DMS114 treated with DMSO at 0.1 percent for 48 hours (cell line): ENCODE measurements around the gene ZNF318.

Source experiments
- DNase-seq: peaks from one replicate; lab custom pipeline; 2025; ENCODE audit not compliant: unreplicated experiment; lab: John Stamatoyannopoulos, UW

Gene ZNF318

DNA sequence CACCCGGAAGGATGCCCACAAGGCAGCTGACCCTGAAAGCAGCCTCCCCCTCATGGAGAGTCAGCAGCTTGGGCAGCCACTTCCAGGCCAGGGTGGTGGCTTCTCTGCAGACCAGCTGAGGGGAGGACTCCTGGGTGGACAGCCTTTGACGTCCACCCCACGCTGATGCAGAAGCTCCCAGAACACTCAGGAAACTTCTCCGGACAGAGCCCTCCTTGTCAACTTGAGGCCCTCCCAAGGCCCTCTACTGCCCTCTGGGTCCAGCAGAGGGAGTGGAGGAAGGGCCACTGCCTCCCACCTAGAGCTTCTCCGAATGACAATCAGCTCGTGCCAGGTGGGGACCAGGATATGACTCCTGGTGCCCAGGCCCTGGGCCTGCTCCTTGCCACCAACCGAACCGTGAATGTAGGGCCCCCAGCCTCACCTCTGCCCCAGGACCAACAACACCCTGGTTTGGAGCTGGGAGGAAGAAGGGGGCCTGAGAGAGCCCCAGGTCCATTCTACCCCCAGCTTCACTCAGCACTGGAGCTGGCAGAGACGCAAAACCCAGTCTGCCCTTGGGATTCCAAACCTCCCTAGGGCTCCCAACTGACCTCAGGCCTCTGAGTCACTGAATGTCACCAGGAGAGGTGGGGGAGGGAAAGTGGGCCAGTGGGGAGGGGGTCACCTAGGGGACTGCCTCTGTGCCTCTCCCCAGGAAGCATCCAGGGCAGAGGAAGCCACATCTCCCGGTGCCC is 82.3 kb downstream of the ZNF318 start:
- no peak for DNase-seq

DNA sequence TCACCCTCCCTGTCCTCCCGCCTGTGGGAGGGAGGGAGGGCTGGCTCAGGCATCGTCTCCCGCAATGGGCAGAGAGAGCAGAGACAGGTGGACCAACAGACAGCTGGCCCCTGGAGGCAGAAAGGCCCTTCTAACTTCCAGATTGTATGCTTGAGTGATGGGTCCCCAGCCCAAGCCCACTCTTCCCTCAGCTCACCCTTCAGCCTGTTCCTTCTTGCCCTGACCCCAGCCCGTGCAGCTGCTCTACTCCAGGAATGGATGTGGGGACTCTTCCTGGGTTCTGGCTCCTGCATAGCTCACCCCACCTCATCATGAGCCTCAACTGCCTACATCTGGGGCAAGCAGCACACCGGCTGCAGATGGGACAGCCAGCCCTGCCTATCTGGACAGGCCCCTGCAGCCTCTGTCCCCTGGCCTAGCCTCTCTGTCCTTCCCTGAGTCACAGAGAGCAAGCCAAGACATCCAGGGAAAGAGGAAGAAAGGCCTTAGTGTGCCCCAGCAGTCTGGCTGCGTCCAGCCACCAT is 82.9 kb downstream of the ZNF318 start:
- DNase-seq: no peak
